A549 treated with AZD9567 at 1 μM for 4 hours (cell line): ENCODE measurements around the gene DNM1. TPM values are rescaled to one million over a fixed set of nuclear protein-coding genes. Genes with fewer than 3 reads are reported as not detected.

Source experiments
- total RNA-seq: library from RNA; stranded (reverse); fragments of 200-300 nt; extraction: Qiagen RNA extraction; gene quantifications from 5 replicates; pipeline ENCODE4 v1.2.3, GENCODE V29; 2022; ENCODE audit not compliant: insufficient read depth

Gene DNM1
- total RNA-seq: 80.2 to 85.7 TPM (median 83.0 TPM) in 5 replicates

DNA sequence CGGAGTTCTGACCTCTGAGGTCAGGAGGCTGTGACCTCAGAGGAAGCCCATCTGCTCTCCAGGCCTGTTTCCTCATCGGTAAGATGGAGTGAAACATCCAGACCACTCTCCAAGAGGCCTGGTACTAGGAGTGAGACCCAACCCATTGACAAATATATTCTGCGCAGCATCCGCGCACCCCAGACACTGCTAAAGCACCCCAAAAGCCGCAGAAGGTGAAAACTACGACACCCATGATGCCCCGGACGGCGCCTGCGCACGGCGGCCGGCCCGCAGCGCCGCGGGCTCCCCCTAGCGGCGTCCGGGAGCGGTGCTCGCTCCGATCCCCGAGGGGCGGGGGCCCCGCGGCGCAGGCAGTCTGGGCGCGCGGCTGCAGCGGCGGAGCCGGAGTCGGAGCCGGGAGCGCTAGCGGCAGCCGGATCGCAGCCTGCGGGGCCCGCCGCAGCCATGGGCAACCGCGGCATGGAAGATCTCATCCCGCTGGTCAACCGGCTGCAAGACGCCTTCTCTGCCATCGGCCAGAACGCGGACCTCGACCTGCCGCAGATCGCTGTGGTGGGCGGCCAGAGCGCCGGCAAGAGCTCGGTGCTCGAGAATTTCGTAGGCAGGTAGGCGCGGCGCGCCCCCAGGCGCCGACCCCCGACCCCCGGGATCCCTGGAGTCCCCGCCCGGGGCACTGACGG, at the start of gene DNM1:
Gene DNM1 (plus strand): TSS at position 356 of the 683 bp plus-strand sequence. CDS start 92 bp downstream, at position 448.

DNA sequence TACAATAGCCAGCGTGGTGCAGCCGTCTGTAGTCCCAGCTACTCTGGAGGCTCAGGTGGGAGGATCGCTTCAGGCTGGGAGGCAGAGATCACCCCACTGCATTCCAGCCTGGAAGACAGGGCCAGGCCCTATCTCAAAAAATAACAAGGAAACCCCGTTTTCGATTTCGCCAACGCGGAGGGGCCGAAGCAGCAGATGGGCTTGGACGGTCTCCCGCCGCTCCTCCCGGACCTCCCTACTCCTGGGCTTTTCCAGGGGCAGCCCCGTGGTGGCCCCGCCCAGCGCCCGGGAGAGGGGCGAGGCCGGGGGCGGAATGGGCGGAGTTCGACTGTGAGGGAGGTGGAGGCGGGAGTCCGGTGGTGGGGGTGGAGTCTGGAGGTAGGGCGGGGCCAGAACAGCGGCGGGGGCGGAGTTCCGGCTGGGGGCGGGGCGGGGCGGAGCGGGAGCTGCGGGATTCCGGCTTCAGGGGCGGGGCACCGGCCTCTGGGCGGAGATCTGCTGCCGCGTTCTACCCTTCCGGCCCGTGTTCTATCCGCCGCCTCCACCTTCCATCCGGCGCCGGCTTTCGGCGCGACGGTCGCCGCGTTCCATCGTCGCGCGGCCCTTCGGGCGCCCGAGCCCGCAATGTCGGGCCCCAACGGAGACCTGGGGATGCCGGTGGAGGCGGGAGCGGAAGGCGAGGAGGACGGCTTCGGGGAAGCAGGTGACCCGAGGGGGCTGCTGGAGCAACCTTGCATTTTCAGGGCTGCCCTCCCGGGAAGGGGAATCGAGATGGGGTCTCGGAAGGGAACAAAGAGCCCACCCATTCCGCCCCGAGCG, 43.2 kb upstream of the DNM1 start, which contains the start of gene BBLN:
Gene BBLN (plus strand): TSS at position 482 of the 819 bp plus-strand sequence. CDS start 143 bp downstream, at position 625.

DNA sequence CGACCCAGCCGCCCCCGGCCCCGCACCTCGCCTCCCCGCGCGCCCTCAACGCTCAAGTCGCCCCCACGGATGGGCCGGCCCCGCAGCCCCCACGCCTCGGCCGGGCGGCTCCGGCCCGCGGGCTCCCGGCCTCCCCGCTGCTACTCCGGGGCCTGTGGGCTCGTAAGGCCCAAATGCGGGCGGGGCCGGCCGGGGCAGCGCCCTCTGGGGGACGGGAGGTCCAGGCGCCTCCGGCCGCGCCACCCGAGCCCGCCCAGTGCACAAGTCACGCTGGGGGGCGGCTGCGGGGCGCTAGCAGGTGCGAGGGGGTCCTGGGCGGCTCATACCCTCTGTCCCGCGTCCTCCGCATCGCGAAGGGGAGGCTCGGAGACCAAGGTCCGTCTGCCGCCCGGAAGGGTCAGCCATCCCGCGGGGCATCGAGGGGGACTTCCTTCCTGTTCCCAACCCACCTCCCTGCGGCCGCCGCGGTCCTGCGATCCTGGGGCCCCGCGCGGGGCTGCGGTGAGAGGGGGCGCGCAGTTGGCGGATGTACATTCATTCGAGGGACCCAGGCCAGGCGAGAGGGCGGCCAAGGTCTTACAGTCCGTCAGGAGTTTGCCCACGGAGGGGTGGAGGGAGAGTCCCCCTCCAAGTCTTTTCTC, 11.7 kb upstream of the DNM1 start, which contains the start of gene CIZ1:
Gene CIZ1 (minus strand): TSS at position 167 of the 641 bp plus-strand sequence. CDS start 715 bp downstream, outside the sequence.

DNA sequence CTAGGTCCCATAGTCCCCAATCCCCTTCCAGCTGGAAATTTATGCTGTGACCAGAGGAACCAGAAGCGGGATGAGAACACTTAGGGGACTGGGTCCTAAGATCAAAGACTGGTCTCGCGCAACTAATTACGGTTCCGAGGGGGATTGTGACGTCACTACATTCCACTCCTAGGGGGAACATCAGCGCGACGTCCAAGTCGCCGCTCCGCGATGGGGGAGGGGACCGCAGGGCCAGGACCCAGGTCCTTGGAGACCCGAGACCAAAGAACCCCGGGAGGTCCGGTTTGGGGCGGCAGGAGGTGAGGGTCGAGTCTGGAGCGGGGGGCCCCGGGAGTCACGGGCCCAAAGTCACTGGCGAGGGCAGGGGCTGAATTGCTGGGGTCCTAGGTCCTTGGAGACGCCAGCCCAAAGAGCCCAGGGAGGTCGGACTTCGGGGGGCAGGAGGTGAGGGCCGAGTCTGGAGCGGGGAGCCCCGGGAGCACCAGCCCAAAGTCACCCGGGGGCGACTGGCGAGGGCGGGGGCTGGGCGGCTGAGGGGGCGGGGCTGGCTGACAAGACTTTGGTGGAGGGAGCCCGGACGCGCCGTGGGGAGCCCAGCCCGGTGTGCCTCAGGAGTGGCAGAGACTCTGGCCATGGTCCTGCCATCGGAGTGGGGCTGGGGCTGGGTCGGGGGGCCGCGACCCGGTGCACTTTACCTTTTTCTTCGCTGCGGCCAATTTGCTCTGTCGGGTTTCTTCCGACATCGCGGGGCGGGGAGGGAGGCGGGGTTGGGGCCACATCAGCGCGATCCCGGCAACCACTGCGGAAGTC, 72.2 kb downstream of the DNM1 start, which contains the start of gene GOLGA2:
Gene GOLGA2 (minus strand): TSS at position 810 of the 810 bp plus-strand sequence. CDS start 31 bp downstream, at position 779.

DNA sequence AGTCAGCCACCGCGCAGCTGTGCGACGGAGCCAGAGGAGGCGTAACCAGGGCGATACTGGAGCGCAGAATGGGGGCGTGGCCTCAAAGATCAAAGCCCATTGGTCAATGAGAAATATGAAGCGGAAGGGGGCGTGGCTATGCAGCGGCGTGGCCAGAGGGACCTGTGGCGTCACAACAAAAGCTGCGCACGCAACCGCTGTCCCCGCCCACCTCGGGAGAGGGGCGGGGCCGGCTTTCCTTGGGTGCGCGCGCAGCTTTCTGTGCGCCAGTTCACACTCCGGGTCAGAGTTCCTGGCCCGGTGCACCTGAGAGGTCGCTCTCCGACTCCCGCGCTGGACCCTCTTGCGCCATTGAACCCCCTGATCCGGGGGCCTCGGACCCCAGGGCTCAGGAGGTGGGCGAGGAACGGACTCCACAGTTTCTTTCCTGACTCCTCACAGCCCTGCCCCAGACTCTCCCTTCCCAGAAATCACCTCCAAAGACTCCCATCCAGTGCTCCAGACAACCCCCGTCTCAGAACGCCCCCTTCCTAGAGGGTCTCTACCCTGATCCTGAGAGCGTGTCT, 72.9 kb downstream of the DNM1 start, which contains the start of gene SWI5:
Gene SWI5 (plus strand): TSS at position 269 of the 566 bp plus-strand sequence.

Other genes with a start within 250 kb of the DNM1 start
- gene EEIG1, start 222.4 kb upstream of the DNM1 start, total RNA-seq: 35.1 to 66.4 TPM (median 44.3 TPM) in 5 replicates
- 2.6 to 6.8 TPM (median 6.1 TPM) in 5 replicates for gene NAIF1, start 136.1 kb upstream of the DNM1 start, total RNA-seq
- gene SLC25A25, start 135.1 kb upstream of the DNM1 start, total RNA-seq: 5.6 to 9.4 TPM (median 8.3 TPM) in 5 replicates
- 75.3 to 103 TPM (median 98.9 TPM) in 5 replicates for gene PTGES2, start 75.7 kb upstream of the DNM1 start, total RNA-seq
- 2.9 to 6.8 TPM (median 3.9 TPM) in 5 replicates for gene LCN2, start 53.9 kb upstream of the DNM1 start, total RNA-seq
- 47.1 to 75.1 TPM (median 62.3 TPM) in 5 replicates for gene BBLN, start 43.1 kb upstream of the DNM1 start, total RNA-seq
- gene CIZ1, start 11.8 kb upstream of the DNM1 start, total RNA-seq: 67.2 to 92.6 TPM (median 81.2 TPM) in 5 replicates
- gene GOLGA2, start 72.6 kb downstream of the DNM1 start, total RNA-seq: 39.6 to 53.2 TPM (median 47.6 TPM) in 5 replicates
- gene SWI5, start 72.9 kb downstream of the DNM1 start, total RNA-seq: 36.3 to 45.7 TPM (median 44.4 TPM) in 5 replicates
- gene TRUB2, start 119.1 kb downstream of the DNM1 start, total RNA-seq: 35.5 to 51.7 TPM (median 48.0 TPM) in 5 replicates
- gene COQ4, start 119.5 kb downstream of the DNM1 start, total RNA-seq: 57.5 to 66.0 TPM (median 60.2 TPM) in 5 replicates
- 37.7 to 51.0 TPM (median 46.1 TPM) in 5 replicates for gene SLC27A4, start 137.1 kb downstream of the DNM1 start, total RNA-seq
- 77.4 to 87.0 TPM (median 80.7 TPM) in 5 replicates for gene URM1, start 168.0 kb downstream of the DNM1 start, total RNA-seq
- gene CERCAM, start 217.5 kb downstream of the DNM1 start, total RNA-seq: 36.6 to 40.1 TPM (median 37.5 TPM) in 5 replicates